ENCODE data around the gene PPP2R2C. TPM values are rescaled to one million over a fixed set of nuclear protein-coding genes. Genes with fewer than 3 reads are reported as not detected.

Gene PPP2R2C
- total and polyA plus RNA-seq, 5 donors: 2.3 to 7.2 (median 2.8) TPM

DNA sequence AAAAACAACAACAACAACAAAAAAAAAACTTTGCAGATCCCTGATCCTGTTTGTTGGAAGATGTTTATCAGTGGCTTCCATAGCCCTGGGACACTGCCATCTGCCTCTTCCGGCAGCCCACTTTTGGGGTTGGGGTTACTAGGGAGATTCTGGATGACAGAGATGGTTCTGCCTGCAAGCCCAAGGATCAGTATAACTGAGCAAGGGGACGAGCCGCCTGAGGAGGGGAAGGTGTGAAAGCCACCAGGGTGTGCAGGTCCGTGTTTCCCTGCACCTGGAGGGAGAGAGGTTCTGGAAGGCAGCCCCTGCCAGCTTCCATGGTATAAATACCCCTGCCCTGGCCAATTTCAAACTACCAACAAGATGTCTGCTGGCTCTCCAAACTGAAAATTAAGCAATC, 41.5 kb downstream of the PPP2R2C start:
- Histone ChIP-seq H3K27me3 (ENCODE audit: control insufficient read depth, insufficient read depth) (no peaks in the 10 kb centered on the region), H3K9me3 (ENCODE audit: control insufficient read depth, low read length) (no peaks in the 10 kb centered on the region), H3K4me3 (ENCODE audit: low read length) (no peak overlapping the region), H3K27ac (ENCODE audit: low read length) (no peak overlapping the region), H3K4me1 (ENCODE audit: control insufficient read depth, insufficient read depth, low read length) (no peaks in the 10 kb centered on the region)
- ATAC-seq: no peak
- intact Hi-C loops (cut with DNase I): no loop called here
- DNase-seq: no peak
- 57% methylated on average over 4 of the region's 4 CpGs for WGBS

DNA sequence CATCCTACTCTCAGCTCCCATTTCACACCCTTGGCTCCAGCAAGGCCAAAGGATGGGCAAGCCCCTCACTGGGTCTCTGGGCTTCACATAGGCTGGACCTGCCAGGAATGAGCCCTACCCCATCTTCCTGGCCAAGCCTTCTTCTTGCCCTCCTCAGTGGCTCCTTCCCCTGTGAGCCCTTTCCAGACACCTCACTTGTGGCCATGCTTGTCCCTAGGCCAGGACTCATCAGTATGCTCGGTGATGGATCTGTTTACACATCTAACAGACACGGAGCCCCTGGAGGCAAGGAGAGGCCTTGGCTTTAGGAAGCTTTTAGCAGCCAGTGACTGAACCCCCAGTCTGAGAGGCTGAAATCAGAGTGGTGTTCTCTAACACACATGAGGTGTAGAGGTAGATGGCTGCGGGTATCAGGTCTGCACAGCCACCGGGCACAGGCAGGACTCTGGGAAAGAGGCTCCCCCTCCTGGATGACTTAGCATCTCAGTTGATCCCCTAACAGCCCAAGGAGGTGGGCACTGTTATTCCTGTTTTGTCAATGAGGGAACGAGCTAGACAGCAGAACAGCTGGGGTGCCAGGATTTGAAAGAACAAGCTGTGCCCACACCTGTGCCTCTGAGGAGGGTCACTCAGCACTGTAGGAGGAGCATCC, 44.8 kb downstream of the PPP2R2C start:
- H3K4me1 ChIP-seq (ENCODE audit: control insufficient read depth, insufficient read depth, low read length): no peaks in the 10 kb centered on the region
- H3K27ac ChIP-seq (ENCODE audit: low read length): no peak overlapping the region
- intact Hi-C loops (cut with DNase I): no loop called here
- H3K9me3 ChIP-seq (ENCODE audit: control insufficient read depth, low read length): no peaks in the 10 kb centered on the region
- no peaks in the 10 kb centered on the region for H3K27me3 ChIP-seq (ENCODE audit: control insufficient read depth, insufficient read depth)
- ATAC-seq (no peak), DNase-seq (no peak)
- H3K4me3 ChIP-seq (ENCODE audit: low read length): no peak overlapping the region
- WGBS: 35% methylated on average over 5 of the region's 5 CpGs

DNA sequence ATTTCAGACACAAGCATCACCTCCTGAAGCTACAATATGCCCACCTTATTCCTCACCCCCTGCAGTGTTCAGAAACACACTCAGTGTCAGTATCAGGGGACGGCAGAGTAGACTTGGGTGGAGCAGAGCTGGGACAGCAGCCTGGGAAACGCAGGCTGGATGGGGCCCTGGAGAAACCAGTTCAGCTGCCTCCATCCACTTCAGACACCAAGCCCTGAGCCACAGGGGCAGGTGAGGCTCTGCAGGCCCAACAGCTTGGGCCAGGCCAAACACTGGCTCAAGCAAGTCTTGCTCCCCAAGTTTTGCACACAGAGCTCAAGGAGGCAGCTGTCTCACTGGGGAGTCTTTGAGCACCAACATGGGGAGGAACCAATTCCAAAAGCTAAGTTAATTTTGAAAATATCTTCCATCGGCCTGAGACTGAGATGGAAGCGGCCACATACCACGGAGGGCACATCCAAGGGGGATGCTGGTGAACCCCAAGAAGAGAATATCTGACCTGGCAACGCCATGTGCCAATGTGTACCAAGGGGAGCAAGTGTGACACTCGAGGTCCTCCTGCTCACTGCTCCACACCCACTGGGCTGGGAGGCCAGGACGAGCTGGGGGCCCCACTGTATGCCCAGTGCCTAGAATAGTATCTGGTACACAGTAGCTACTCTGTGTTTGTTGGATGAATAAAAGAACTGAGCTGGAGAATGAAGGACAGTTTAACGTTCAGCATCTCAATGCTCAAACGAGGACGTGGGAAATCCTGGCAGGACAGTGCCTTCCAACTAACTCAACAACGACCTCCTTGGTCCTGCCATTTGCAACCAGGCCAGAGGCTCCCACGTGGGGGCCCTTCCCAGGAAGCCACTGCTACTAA, 45.6 kb downstream of the PPP2R2C start:
- no peak overlapping the region for H3K27ac ChIP-seq (ENCODE audit: low read length)
- H3K27me3 ChIP-seq (ENCODE audit: control insufficient read depth, insufficient read depth): no peaks in the 10 kb centered on the region
- DNase-seq (no peak), ATAC-seq (no peak)
- intact Hi-C loops (cut with DNase I): no loop called here
- H3K9me3 ChIP-seq (ENCODE audit: control insufficient read depth, low read length): no peaks in the 10 kb centered on the region
- no peak overlapping the region for H3K4me3 ChIP-seq (ENCODE audit: low read length)
- WGBS: 58% methylated on average over 13 of the region's 13 CpGs
- H3K4me1 ChIP-seq (ENCODE audit: control insufficient read depth, insufficient read depth, low read length): no peaks in the 10 kb centered on the region

DNA sequence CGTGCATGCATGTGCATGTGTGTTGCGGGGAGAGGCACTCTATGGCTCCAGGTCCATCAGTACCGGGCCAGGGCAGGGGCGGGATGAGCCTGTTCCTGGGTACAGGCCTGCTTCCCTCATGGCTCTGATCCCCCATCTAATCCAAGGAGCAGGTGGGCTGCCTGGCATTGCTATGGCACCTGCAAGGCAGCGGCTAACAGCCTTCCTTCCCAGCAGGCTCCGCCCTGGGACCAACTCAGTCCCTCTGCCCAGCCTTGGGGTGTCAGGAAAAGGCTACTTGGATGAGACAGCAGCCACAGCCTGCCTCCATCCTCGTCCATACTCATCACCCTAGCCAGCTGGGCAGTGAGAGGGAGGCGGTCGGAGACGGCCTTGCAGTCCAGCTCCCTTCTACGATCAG, 46.5 kb downstream of the PPP2R2C start:
- H3K4me1 ChIP-seq (ENCODE audit: control insufficient read depth, insufficient read depth, low read length): no peaks in the 10 kb centered on the region
- intact Hi-C loops (cut with DNase I): no loop called here
- no peak overlapping the region for H3K4me3 ChIP-seq (ENCODE audit: low read length)
- 66% methylated on average over 11 of the region's 11 CpGs for WGBS
- H3K27ac ChIP-seq (ENCODE audit: low read length): no peak overlapping the region
- H3K9me3 ChIP-seq (ENCODE audit: control insufficient read depth, low read length): no peaks in the 10 kb centered on the region
- no peaks in the 10 kb centered on the region for H3K27me3 ChIP-seq (ENCODE audit: control insufficient read depth, insufficient read depth)
- ATAC-seq: no peak
- no peak for DNase-seq

DNA sequence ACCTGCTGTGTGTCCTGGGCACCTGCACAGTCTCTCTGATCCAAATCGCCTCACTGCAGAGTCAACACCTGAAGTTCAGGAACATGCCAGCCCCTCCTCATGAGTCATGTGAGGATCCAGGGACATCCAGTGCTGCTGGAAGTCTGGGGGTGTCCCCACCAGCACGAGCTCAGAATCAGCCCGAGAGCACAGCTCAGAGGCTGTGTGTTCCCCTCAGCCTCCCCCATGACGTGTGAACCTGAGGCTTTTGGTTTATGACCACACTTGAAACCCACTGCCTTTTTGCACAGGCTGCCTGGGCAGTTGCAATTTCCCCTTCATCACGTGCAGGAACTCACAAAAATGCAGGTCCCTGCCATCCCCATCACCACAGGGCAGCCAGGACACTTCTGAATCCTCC, 47.1 kb downstream of the PPP2R2C start:
- Histone ChIP-seq H3K27me3 (ENCODE audit: control insufficient read depth, insufficient read depth) (no peaks in the 10 kb centered on the region), H3K4me1 (ENCODE audit: control insufficient read depth, insufficient read depth, low read length) (no peaks in the 10 kb centered on the region), H3K4me3 (ENCODE audit: low read length) (no peak overlapping the region), H3K9me3 (ENCODE audit: control insufficient read depth, low read length) (no peaks in the 10 kb centered on the region), H3K27ac (ENCODE audit: low read length) (no peak overlapping the region)
- DNase-seq (no peak), ATAC-seq (no peak)
- intact Hi-C loops (cut with DNase I): no loop called here
- 44% methylated on average over 5 of the region's 5 CpGs for WGBS

DNA sequence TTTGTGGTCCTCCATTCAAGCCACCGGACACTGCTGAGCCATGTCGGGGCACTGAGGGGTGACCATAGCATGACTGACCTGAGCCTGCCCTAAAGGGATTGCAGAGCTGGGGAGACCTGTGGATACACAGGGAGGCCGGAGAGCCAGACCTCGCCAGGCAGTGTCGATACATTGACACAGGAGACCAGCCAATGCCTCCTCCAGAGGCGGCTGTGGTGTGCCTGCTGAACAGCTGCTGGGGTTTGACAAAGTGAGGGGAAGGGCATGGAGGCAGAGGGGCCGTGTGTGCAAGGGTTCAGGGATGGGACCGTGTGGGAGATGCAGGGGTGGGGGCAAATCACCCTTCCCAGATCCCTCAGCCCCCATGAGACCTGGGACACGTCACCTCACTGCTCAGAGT, 48.0 kb downstream of the PPP2R2C start:
- Histone ChIP-seq H3K27ac (ENCODE audit: low read length) (no peak overlapping the region), H3K27me3 (ENCODE audit: control insufficient read depth, insufficient read depth) (no peaks in the 10 kb centered on the region), H3K4me1 (ENCODE audit: control insufficient read depth, insufficient read depth, low read length) (no peaks in the 10 kb centered on the region), H3K4me3 (ENCODE audit: low read length) (no peak overlapping the region), H3K9me3 (ENCODE audit: control insufficient read depth, low read length) (no peaks in the 10 kb centered on the region)
- intact Hi-C loops (cut with DNase I): no loop called here
- no peak for ATAC-seq
- DNase-seq: no peak
- 65% methylated on average over 9 of the region's 9 CpGs for WGBS

DNA sequence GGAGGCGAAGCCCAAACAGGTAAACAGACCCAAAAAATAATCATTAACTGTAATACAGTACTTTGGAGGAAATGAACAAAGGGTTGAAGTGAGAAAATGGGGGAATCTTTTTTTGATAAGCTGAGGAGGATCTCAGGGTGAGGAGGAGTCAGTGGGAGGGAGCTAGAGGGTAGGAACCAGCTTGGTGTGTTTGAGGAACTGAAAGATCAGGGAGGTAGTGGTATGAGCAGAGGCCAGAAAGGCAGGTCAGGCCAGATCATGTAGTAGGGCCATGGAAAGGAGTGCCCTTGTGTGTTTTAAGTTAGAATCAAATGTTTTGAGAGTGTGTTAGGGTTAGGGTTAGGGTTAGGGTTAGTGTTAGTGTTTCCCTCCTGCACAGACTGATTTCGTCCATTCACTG, 48.8 kb downstream of the PPP2R2C start:
- no peaks in the 10 kb centered on the region for H3K9me3 ChIP-seq (ENCODE audit: control insufficient read depth, low read length)
- no peaks in the 10 kb centered on the region for H3K27me3 ChIP-seq (ENCODE audit: control insufficient read depth, insufficient read depth)
- H3K4me1 ChIP-seq (ENCODE audit: control insufficient read depth, insufficient read depth, low read length): no peaks in the 10 kb centered on the region
- DNase-seq (no peak), ATAC-seq (no peak)
- intact Hi-C loops (cut with DNase I): no loop called here
- no peak overlapping the region for H3K27ac ChIP-seq (ENCODE audit: low read length)
- H3K4me3 ChIP-seq (ENCODE audit: low read length): no peak overlapping the region
- 55% methylated on average over 2 of the region's 2 CpGs for WGBS

DNA sequence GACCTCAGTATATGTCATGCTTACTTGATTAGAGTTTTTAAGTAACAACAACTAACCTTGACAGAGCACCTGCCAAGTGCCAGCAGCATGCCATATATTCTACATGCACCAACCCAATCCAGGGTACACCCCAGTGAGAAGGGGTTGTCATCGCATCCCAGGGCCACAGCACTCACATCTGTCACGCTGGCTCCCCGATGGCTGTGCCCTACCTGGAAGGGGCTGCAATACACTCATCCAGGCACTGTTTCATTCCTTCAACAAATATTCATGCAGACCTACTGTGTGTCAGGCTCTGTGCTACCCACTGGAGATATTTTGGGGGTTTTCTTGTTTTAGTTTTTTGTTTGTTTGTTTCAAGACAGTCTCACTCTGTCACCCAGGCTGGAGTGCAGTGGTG, 49.5 kb downstream of the PPP2R2C start:
- no peak for DNase-seq
- intact Hi-C loops (cut with DNase I): no loop called here
- no peak for ATAC-seq
- 96% methylated on average over 3 of the region's 3 CpGs for WGBS
- no peak overlapping the region for H3K4me3 ChIP-seq (ENCODE audit: low read length)
- no peaks in the 10 kb centered on the region for H3K27me3 ChIP-seq (ENCODE audit: control insufficient read depth, insufficient read depth)
- H3K9me3 ChIP-seq (ENCODE audit: control insufficient read depth, low read length): no peaks in the 10 kb centered on the region
- H3K27ac ChIP-seq (ENCODE audit: low read length): no peak overlapping the region
- H3K4me1 ChIP-seq (ENCODE audit: control insufficient read depth, insufficient read depth, low read length): no peaks in the 10 kb centered on the region

DNA sequence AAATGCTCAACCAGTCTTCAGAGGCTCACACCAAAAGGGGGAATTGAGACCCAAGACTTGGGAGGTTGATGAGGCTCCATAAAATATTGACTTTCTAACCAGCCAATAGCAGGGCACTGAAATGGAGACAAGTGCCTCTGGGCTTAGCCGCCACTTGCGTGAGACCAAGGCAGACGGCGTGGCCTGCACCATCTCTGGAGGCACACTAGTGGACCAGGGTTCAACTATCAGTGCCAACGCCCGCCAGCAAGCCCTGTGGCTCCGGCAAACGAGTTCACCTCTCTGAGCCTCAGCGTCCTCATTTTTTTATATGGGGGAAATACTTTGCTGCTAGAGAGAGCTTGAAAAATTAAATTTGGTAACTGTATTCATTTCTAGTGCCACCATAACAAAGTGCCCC, 50.3 kb downstream of the PPP2R2C start:
- WGBS: 93% methylated on average over 9 of the region's 9 CpGs
- intact Hi-C loops (cut with DNase I): no loop called here
- no peak for DNase-seq
- Histone ChIP-seq H3K4me1 (ENCODE audit: control insufficient read depth, insufficient read depth, low read length) (no peaks in the 10 kb centered on the region), H3K4me3 (ENCODE audit: low read length) (no peak overlapping the region), H3K9me3 (ENCODE audit: control insufficient read depth, low read length) (no peaks in the 10 kb centered on the region), H3K27me3 (ENCODE audit: control insufficient read depth, insufficient read depth) (no peaks in the 10 kb centered on the region), H3K27ac (ENCODE audit: low read length) (no peak overlapping the region)
- no peak for ATAC-seq

DNA sequence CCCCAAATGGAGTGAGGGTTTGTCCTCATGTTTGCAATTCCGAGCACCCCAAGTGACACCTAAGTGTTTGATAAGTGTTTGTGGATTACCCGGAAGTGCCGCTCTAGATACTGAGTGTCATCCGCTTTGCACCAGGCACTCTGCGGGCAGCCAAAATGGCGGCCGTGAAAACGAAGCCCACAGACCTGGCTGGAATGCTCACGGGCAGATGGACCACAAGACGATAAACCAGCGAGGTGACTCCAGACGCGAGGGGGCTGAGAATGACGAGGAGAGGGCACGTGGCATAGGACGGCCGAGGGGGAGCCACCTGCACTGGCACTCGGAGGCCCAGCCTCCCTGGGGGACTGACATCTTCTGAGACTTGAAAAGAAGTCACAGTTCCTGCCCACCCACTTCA, 51.0 kb downstream of the PPP2R2C start:
- no peaks in the 10 kb centered on the region for H3K4me1 ChIP-seq (ENCODE audit: control insufficient read depth, insufficient read depth, low read length)
- 89% methylated on average over 18 of the region's 18 CpGs for WGBS
- ATAC-seq (no peak), DNase-seq (no peak)
- H3K27me3 ChIP-seq (ENCODE audit: control insufficient read depth, insufficient read depth): no peaks in the 10 kb centered on the region
- intact Hi-C loops (cut with DNase I): no loop called here
- H3K4me3 ChIP-seq (ENCODE audit: low read length): no peak overlapping the region
- no peak overlapping the region for H3K27ac ChIP-seq (ENCODE audit: low read length)
- no peaks in the 10 kb centered on the region for H3K9me3 ChIP-seq (ENCODE audit: control insufficient read depth, low read length)

DNA sequence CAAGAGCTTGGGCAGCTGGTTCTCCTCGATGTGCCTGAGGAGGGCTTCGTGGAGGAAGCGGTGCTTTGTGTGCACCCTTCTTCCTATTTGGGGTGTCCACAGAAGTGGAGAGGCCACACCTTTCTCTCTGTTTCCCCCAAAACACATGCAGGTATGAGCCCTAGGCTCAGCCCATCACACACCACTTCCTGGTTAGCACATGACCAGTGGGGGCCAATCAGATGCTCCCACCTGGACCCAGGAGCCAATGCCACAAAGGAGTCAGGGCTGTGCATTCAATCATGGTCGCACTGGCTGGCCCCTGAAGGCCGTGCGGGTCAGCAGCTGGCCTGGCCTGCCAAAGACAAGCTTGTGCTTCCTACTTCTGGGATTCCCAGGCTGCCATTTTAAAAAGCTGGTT, 51.4 kb downstream of the PPP2R2C start:
- H3K27me3 ChIP-seq (ENCODE audit: control insufficient read depth, insufficient read depth): no peaks in the 10 kb centered on the region
- no peaks in the 10 kb centered on the region for H3K4me1 ChIP-seq (ENCODE audit: control insufficient read depth, insufficient read depth, low read length)
- DNase-seq (no peak), ATAC-seq (no peak)
- H3K27ac ChIP-seq (ENCODE audit: low read length): no peak overlapping the region
- no peak overlapping the region for H3K4me3 ChIP-seq (ENCODE audit: low read length)
- 92% methylated on average over 6 of the region's 6 CpGs for WGBS
- intact Hi-C loops (cut with DNase I): no loop called here
- no peaks in the 10 kb centered on the region for H3K9me3 ChIP-seq (ENCODE audit: control insufficient read depth, low read length)

All from right cardiac atrium (tissue), 5 donors.